Eye (tissue), 1 donor: ENCODE data around the gene GYS2.

Source experiments
- DNase-seq: peaks from one replicate; pipeline ENCODE4 v3.0.0-alpha.2; 2015

GYS2 gene

GRCh38 chr12:21604245-21605101 is at the start of gene GYS2:
Gene GYS2, minus strand, starts transcription at chr12:21604847. Its CDS starts 255 bp downstream, at chr12:21604592.
- no peak for DNase-seq

- no peak for DNase-seq
These were observed 47.2 kb upstream of the GYS2 start for GRCh38 chr12:21651821-21652220.

- DNase-seq, result no peak
These were observed 46.4 kb upstream of the GYS2 start for GRCh38 chr12:21650997-21651396.

- DNase-seq, result no peak
These were observed 44.4 kb upstream of the GYS2 start for GRCh38 chr12:21649034-21649433.

GRCh38 chr12:21648378-21648777 is 43.7 kb upstream of the GYS2 start:
- no peak for DNase-seq

GRCh38 chr12:21647179-21647578 is 42.5 kb upstream of the GYS2 start:
- no peak for DNase-seq

- peak; percentile 8 for DNase-seq
These were observed 40.4 kb upstream of the GYS2 start for GRCh38 chr12:21645041-21645500.

- DNase-seq, result no peak
These were observed 39.9 kb upstream of the GYS2 start for GRCh38 chr12:21644516-21644915.

- no peak for DNase-seq
These were observed 39.1 kb upstream of the GYS2 start for GRCh38 chr12:21643758-21644157.

- no peak for DNase-seq
These were observed 38.2 kb upstream of the GYS2 start for GRCh38 chr12:21642707-21643389.

GRCh38 chr12:21638054-21638891 is 33.6 kb upstream of the GYS2 start:
- no peak for DNase-seq

- DNase-seq, result no peak
These were observed 29.6 kb upstream of the GYS2 start for GRCh38 chr12:21634245-21634644.

GRCh38 chr12:21631367-21631766 is 26.7 kb upstream of the GYS2 start:
- DNase-seq, result no peak

- no peak for DNase-seq
These were observed 23.3 kb upstream of the GYS2 start for GRCh38 chr12:21627924-21628323.

GRCh38 chr12:21618566-21618965 is 13.9 kb upstream of the GYS2 start:
- DNase-seq, result no peak

GRCh38 chr12:21617030-21617429 is 12.4 kb upstream of the GYS2 start:
- DNase-seq, result no peak

GRCh38 chr12:21615431-21615830 is 10.8 kb upstream of the GYS2 start:
- no peak for DNase-seq

GRCh38 chr12:21614506-21614905 is 9.9 kb upstream of the GYS2 start:
- DNase-seq, result no peak

GRCh38 chr12:21613931-21614330 is 9.3 kb upstream of the GYS2 start:
- no peak for DNase-seq

GRCh38 chr12:21608196-21608595 is 3.5 kb upstream of the GYS2 start:
- DNase-seq, result no peak

- peak; percentile 2 for DNase-seq
These were observed 3.1 kb upstream of the GYS2 start for GRCh38 chr12:21607701-21608100.

GRCh38 chr12:21606175-21606574 is 1.5 kb upstream of the GYS2 start:
- no peak for DNase-seq

- DNase-seq, result no peak
These were observed 1.9 kb downstream of the GYS2 start for GRCh38 chr12:21602774-21603173.
